ENCODE measurements around the gene SOAT1.

Gene SOAT1

GRCh38 chr1:179269071-179269470 is 24.5 kb upstream of the SOAT1 start:
- TF ChIP-seq TAF1 (IDR thresholded peaks at IDR 0.05; ENCODE audit: borderline replicate concordance, insufficient read depth, low read length) (no peak), REST (IDR thresholded peaks at IDR 0.05; ENCODE audit: insufficient read depth in 1 of 2, low read depth in 2 of 2, low read length in 2 of 2) (no peak), SIN3A (IDR thresholded peaks at IDR 0.05; ENCODE audit: borderline replicate concordance, insufficient read depth, low read length) (no peak), POLR2AphosphoS5 (IDR thresholded peaks at IDR 0.05; ENCODE audit: low read depth, low read length) (no peak), FOXP2 (optimal IDR thresholded peaks at IDR 0.05; ENCODE audit: borderline replicate concordance, extremely low read depth, extremely low read length, insufficient read depth) (no peak)

GRCh38 chr1:179278920-179279319 is 14.7 kb upstream of the SOAT1 start:
- TF ChIP-seq FOXP2 (optimal IDR thresholded peaks at IDR 0.05; ENCODE audit: borderline replicate concordance, extremely low read depth, extremely low read length, insufficient read depth) (no peak), REST (IDR thresholded peaks at IDR 0.05; ENCODE audit: insufficient read depth in 1 of 2, low read depth in 2 of 2, low read length in 2 of 2) (no peak), SIN3A (IDR thresholded peaks at IDR 0.05; ENCODE audit: borderline replicate concordance, insufficient read depth, low read length) (no peak), POLR2AphosphoS5 (IDR thresholded peaks at IDR 0.05; ENCODE audit: low read depth, low read length) (no peak), TAF1 (IDR thresholded peaks at IDR 0.05; ENCODE audit: borderline replicate concordance, insufficient read depth, low read length) (no peak)

GRCh38 chr1:179283992-179284391 is 9.6 kb upstream of the SOAT1 start:
- TF ChIP-seq REST (IDR thresholded peaks at IDR 0.05; ENCODE audit: insufficient read depth in 1 of 2, low read depth in 2 of 2, low read length in 2 of 2) = peak in 1 of 2 experiments; percentile 70; a peak in 1 of 4 replicates
- no peak for TF ChIP-seq TAF1 (IDR thresholded peaks at IDR 0.05; ENCODE audit: borderline replicate concordance, insufficient read depth, low read length)

GRCh38 chr1:179287946-179288345 is 5.7 kb upstream of the SOAT1 start:
- TF ChIP-seq TAF1 (IDR thresholded peaks at IDR 0.05; ENCODE audit: borderline replicate concordance, insufficient read depth, low read length) = no peak
- TF ChIP-seq REST (IDR thresholded peaks at IDR 0.05; ENCODE audit: insufficient read depth in 1 of 2, low read depth in 2 of 2, low read length in 2 of 2) = no peak
- TF ChIP-seq FOXP2 (optimal IDR thresholded peaks at IDR 0.05; ENCODE audit: borderline replicate concordance, extremely low read depth, extremely low read length, insufficient read depth) = no peak
- TF ChIP-seq POLR2AphosphoS5 (IDR thresholded peaks at IDR 0.05; ENCODE audit: low read depth, low read length) = no peak

GRCh38 chr1:179288977-179289376 is 4.6 kb upstream of the SOAT1 start:
- no peak for TF ChIP-seq POLR2AphosphoS5 (IDR thresholded peaks at IDR 0.05; ENCODE audit: low read depth, low read length)
